Stimulated activated CD4-positive, alpha-beta T cell treated with anti-CD3 and anti-CD28 coated beads, Interleukin-12 subunit alpha, Interleukin-12 subunit beta, amount 100 ng/mL, for 24 hours (primary cell): ENCODE measurements around the gene TGFB1.

Experiments
- DNase-seq, 2 experiments: peaks; one replicate each; pipeline ENCODE4 v3.0.0-alpha.2; 2020; ENCODE audit warnings: low read depth in 2 of 2

The TGFB1 gene

DNA sequence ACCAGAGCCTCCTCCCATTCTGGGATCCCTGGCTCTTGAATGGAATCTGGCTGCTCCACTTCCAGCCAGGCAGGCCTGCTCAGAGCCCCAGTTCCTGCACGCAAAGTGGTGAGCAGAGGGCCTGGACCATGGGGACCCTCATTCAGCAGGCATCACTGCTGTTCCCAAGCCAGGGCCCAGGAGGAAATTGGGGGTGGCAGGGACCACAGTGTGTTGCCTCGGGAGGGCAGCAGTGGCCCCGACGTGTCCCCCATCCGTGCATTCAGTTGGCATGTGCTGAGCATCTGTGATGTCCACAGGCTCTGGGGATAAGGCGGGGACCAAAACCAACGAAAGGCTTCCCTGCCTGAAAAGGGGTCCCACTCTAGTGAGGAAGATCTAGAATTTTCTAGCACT lies 32.5 kb downstream of the TGFB1 start:
- no peak for DNase-seq

DNA sequence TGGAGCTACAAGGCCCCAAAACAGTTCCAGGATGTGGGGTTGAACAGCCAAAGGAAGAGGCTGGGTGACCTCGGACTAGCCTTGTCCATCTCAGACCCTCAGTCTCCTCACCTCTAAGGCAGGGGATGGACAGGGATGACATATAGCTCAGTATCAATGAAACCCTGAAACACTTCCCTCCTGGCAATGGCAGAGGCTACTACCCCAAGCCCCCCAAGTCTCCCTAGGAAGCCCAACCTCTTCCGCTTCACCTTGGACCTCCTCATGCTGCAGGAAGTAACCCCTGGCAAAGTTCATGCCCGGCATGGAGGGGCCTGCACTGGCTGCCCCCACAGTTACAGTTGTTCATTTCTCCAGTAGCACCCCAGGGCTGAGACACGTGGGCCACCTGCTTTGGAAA lies 33.2 kb downstream of the TGFB1 start:
- DNase-seq, result no peak

DNA sequence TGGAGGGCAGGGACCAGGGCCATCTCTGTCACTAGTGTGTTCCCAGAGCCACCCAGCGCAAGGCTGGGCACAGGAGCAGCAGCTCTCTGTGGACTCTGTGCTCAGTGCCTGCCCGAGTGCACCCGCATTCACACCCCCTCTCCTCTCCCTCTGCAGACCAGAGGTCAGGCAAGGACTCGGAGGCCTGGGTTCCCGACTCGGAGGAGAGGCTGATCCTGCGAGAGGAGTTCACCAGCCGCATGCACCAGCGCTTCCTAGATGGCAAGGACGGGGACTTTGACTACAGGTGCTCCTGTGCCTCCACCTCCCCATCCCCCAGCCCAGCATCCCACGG lies 33.6 kb downstream of the TGFB1 start:
- no peak for DNase-seq

DNA sequence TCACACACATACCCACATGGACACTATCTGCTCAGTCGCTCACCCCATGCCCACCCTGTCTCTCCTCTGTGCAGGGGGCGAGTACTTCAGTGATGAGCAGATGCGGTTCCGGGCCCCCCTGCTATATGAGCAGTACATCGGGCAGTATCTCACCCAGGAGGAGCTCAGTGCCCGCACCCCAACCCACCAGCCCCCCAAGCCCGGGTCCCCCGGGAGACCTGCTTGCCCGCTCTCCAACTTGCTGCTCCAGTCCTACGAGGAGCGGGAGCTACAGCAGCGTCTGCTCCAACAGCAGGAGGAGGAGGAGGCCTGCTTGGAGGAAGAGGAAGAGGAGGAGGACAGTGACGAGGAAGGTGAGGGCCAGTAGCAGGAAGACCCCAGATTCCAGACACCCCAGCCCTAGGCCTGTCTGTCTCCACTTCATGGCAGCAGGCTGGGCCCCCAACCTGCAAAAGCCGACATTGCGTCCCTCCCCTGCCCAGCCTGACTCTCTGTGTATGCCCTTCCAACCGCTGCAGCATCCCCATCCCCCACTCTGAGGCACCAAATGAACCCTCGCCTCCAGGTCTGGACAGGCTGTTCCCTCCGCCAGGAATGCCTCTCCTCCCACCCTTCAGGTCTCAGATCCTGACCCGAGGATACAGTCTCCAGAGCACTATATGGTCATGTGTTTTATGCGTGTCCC lies 34.1 kb downstream of the TGFB1 start:
- DNase-seq, result no peak

DNA sequence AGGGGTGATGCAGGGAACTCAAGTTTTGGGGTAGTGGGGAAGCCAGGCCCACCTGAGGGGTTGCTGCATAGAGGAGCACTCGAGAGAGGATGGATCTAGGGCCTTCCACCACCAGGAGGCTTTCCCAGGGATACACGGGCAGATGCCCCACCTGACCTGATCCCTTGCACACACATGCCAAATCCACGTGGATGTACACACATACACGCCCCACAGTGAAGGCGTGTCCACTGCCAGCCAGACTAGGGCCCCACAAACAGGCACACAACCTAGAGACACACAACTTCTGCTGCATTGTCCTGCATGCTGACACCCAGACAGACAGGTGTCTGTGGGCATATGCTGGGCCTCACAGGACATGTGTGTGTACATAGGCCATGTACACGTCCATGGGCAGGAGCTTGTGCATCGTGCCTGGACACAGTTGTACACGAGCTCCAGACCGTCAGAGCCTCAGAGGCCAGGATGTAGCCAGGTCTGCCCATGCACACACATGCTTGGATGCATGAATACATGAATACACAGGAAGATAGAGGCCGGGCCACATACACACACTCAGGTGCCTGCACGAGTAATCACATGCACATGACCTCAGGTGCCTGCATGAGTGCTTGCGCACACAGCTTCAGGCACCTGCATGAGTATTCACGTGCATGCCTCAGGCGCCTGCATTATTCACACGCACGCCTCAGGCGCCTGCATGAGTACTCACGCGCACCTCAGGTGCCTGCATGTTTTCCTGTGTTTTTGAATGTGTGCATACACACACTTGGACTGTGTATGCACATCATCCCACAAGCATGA lies 34.8 kb downstream of the TGFB1 start:
- no peak for DNase-seq

DNA sequence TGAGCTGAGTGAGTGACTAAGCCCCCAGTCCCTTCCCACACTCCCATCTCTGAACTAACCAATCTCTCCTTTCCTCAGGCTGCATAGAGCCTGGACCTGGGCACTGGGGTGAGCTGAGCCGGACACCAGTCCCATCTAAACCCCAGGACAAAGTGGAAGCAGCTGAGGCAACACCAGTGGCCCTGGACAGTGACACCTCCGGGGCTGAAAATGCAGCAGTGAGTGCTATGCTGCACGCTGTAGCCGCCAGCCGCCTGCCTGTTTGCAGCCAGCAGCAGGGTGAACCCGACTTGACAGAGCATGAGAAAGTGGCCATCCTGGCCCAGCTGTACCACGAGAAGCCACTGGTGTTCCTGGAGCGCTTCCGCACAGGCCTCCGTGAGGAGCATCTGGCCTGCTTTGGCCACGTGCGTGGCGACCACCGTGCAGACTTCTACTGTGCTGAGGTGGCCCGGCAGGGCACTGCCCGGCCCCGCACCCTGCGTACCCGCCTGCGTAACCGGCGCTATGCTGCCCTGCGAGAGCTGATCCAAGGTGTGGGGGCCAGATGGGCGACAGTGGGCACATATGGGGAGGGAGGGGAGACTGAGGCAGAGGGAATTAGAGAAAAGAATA lies 37.3 kb downstream of the TGFB1 start:
- DNase-seq, result no peak

DNA sequence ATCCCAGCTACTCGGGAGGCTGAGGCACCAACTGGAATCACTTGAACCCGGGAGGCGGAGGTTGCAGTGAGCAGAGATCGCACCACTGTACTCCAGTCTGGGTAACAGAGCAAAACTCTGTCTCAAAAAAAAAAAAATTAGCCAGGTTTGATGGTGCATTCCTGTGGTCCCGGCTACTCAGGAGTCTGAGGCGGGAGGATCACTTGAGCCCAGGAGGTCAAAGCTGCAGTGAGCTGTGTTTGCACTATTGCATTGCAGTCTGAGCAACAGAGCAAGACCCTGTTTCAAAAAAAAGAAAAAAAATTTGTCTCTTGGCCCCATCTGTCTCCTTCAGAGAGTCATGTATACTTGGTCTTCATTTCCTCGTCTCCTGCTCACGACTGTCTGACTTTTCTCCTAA lies 42.1 kb downstream of the TGFB1 start:
- no peak for DNase-seq

DNA sequence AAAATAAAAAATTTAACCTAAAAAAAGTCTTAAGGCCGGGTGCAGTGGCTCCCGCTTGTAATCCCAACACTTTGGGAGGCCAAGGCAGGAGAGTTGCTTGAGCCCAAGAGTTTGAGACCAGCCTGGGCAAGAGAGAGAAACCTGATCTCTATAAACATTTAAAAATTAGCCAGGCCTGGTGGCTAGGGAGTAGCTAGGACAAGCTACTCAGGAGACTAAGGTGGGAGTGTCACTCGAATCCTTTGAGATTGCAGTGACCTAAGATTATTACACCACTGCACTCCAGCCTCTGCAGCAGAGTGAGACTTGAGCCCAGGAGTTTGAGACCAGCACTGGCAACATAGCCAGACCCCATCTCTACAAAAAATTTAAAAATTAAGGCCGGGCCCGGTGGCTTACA lies 42.6 kb downstream of the TGFB1 start:
- DNase-seq, result no peak

DNA sequence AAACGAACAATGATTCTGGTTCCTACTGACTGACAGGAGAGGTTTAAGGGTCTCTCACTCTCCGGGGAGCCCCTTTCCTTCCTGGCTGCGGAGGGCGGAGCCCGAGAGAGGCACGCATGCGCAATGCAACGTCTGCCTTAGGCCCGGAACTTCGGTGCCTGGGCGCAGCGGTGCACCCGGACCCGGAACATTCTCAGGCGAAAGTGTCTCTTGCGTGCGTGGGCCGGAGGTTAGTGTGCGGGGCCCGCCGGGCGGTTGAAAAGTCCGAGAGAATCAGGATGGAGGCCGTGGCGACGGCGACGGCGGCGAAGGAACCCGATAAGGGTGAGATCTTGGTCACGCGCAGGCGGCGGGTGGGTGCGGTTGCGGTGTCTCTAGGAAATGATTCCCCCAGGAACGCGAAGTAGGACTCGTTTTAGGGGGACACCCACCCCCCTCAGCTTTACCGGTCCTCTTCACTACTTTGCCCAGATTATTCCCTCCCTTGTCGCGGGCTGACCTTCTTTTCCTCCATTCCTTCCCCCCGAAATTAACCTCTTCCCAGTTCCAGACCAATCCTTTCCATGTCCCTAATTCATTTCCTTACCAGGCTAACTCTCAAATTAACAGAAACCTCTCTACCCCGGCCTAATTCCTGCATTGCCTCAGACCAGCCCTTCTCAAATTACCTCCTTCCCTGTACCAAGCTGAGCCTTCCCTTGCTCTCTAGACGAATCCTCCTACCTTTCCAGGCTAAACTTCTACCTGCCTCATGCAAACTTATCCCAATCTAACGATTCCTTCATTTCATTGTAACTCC lies 43.5 kb downstream of the TGFB1 start, which contains the start of gene CCDC97:
CCDC97 (plus strand) TSS at position 140 of the 799 bp plus-strand sequence; CDS start at position 279, 139 bp downstream.
- peak; percentile 80 to 83 for DNase-seq

DNA sequence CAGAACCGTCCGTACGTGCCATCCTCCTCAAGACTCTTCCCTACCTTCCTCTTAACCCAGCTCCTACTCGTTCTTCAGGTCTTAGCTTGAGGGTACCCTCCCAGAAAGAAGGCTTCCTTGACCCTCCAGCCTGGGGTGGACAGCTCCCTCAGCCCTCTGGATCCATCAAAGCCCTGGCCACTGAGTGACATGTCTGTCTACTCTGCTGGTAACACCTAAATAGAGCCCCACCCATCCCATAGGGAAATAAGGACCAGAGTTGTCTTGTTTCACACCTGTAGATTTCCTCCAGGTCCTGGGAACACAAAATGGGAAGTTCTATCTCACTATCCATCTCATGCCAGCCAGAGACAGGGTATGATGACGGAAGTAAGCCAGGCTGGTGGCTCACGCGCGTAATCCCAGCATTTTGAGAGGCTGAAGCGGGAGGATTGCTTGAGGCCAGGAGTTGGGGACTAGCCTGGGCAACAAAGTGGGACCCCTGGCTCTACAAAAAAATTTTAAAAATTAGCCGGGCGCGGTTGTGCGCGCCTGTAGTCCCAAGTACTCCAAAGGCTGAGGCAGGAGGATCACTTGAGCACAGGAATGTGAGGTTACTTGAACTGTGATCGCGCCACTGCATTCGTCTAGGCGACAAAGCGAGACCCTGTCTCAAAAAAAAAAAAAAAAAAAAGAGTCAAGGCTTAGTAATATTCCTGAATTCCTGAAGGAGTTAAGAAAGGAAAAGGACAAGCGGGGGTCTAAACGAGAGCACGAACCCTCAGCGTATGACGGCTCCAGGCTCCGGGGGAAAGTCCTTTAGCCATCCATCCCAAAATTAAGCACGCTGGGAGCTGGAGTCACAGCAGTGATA lies 44.3 kb downstream of the TGFB1 start:
- DNase-seq, result no peak

DNA sequence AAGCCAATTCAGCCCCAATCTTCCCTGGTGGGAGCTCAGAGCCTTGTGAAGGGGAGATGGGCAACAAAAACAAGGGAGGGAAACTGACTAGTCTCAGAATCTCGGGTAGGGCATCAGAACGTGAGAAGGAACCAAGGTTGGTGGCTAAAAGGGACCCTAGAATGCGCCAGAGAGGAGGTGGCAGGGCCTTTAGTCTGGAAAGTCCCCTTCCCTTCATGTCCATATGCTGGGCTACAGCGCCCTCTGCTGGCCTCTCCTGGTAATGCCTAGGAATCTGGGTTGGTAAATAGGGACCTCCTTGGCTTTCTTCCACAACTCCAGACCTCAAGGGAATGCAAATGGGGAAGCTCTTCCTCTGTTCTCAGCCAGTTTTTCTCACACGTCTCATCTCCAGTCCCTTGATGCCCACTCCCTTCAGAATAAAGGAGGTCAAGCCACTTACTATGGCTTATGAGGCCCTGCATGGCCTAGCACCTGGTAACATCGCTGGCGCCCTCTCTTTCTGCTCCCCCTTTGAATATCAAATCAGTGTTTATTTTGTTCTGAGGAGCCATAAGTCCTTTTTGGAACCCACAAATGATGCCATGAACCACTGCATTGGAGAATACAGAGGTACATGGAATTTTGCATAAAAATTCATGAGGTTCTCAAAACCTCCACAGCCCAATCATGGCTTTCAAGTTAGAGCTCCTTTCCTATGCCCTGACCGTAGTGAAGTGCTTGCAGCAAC lies 45.1 kb downstream of the TGFB1 start:
- peak; percentile 86 to 96 for DNase-seq

DNA sequence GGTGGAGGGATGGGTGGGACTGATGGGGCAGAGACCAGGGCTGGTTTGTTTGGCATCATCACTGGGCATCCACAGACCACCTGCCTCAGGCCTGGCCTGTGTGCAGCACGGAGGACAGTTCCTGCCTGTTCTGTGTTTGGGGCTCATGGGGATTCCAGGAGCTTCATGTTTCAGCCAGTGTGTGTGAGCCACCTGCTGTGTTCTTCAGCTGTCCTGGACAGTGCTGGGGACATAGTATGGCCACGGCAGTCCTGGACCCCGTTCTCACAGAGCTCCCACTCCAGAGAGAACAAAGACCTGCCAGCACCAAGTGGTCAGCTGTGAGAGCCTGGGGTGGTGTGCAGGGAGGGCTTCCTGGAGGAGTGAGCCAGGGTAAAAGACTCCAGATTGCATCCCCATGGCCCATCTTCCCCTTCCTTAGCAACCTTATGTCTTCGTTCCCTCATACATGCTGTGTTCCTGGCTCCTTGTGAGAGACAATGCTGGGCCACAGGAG lies 45.7 kb downstream of the TGFB1 start:
- no peak for DNase-seq

DNA sequence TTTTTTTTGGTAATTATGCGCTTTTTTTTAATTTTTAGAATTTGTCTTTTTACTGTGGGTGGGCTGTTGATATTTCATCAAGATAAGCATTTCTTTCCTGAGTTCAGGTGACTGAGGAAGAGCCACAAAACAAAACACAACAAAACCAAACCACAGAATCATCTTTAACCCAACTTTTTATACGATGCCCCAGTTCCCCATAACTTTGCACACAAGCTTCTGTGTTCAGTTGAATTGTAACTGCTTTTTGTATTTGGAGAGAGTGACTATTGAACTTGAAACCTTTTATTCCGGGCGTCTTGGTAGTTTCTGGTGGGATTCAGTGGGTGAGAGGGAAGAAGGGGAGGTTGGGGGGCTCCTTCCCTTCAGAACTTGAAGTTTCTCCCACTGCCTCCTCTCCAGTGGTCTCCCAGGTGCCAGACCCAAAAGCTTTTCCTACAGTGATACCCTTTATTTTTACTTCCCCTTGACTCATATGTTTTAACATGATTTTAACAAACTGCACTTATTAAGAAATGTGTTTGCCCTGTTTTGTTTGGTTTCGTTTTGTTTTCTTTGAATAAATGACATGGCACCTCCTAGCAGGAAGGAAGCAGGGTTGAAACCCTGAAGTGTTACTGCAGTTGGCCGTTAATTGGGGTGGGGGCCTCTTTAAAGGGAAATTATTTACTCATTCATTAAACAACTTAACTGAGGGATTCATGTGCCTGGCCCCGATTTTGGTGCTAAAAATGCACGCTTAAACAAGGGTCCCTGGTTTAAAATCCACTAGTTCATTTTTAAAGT lies 46.4 kb downstream of the TGFB1 start:
- DNase-seq, result no peak

DNA sequence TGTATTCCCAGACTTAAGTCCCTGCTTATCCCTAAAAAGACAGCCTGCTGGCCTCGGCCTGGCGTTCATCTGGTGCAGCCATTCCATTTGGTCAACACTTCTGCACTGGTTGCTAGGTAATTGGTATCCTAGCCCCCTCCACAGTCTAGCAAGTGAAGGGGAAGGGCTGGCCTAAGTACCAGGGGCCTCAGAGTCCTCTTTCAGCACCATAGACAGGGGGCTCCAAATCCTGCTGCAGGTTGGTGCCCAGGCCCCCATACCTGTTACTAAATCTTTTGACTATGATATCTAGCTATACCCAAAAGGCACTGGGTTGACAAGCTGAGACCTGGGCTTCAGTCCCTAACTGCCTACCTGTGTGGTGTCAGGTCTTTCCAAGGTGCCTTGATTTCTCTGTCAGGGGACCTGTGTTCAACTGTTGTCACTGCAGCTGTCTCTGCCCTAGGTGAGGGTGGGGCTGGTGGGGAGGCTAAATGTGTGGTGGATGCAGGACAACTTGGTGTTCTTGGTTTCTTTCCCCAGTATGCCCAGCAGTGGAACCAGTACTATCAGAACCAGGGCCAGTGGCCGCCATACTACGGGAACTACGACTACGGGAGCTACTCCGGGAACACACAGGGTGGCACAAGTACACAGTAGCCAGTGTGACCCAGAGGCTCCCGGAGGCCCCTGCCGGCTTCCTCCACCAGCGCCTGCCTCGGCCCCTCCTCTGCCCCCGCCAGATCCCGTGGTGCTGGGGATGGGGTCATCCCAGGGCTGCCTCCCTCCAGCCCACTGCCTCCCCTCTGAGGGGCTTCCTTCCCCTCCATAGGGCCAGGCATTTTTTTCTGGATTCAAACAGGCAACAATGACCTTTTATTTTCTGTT lies 47.6 kb downstream of the TGFB1 start:
- no peak for DNase-seq

DNA sequence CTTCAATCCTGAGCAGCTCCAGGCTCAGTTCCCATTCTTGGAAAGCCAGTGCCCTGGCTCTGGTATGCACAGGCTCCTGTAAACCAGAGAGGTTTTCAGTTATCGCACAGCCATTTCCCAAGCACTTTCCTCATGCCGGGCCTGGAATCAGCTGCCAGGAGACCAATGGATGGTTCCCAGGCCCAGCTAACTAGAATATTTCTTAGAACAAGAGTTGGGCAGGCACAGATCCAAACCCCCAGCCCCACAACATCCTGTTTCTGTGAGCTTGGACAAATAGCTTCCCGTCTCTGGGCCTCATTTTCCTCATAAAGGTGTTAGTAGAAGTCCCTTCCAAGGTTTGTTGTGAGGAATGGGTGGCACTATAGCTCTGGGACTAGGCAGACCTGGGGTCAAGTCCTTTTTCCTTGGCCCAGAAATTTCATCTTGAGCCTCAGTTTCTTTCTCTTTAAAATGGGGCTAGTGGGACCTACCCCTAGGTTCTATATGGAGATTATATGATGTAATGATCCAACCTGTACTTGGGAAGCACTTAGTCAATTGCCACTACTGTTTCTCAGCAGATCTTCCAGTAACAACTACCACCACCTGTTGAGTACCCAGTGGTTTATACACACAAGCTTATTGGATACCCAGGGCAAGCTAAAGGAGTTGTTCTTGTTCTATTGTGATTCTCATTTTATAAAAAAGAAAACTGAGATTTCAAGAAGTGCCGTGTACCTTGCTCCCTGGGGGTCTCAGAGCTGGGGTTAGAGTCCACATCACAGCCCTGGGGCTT lies 48.8 kb downstream of the TGFB1 start:
- no peak for DNase-seq

DNA sequence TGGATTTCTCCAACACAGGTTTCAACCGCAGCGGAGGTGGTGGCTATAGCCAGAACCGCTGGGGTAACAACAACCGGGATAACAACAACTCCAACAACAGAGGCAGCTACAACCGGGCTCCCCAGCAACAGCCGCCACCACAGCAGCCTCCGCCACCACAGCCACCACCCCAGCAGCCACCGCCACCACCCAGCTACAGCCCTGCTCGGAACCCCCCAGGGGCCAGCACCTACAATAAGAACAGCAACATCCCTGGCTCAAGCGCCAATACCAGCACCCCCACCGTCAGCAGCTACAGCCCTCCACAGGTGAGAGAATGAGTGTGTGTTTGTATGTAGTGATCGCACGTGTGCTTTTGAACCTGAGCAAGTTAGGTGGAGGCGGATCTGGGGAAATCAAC lies 49.8 kb downstream of the TGFB1 start:
- DNase-seq, result no peak

DNA sequence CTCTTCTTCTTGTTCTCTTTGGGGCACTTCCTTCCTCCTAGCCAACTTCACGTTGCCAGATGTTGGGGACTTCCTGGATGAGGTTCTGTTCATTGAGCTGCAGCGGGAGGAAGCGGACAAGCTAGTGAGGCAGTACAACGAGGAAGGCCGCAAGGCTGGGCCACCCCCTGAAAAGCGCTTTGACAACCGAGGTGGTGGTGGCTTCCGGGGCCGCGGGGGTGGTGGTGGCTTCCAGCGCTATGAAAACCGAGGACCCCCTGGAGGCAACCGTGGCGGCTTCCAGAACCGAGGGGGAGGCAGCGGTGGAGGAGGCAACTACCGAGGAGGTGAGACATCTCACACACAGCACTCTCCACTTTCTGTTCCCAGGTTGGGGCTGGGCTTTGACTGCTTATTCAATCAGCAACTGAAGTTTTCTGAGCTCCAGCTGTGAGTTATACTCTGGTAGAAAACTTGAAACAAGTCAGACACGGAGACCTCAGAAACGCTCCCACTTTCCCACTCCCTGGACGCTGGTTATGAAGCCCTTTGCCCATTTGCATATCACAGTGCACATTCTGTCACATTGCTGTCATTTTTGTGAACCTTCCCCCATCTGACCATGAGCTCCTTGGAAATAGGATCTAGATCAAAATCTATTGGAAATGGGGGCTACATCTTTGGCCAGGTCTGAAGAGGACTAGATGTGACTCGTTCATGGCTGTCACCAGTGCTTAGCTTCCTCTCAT lies 50.9 kb downstream of the TGFB1 start:
- DNase-seq, result peak; percentile 39 to 61
